MCF 10A (cell line): ENCODE measurements around the gene ALDH6A1. TPM values are rescaled to one million over a fixed set of nuclear protein-coding genes. Genes with fewer than 3 reads are reported as not detected.

Experiments used
- BruUV-seq: library from RNA; stranded (reverse); fragments of 400-500 nt; replicated peaks from 2 replicates; lab custom pipeline; 2021; lab: Mats Ljungman, UMichigan
- CTCF ChIA-PET: fragments of 300-600 bp; sonication (Branson Sonifier 250); formaldehyde crosslinking; extraction: SDS; loops from one replicate; lab custom pipeline; 2021; ENCODE audit warnings: antibody characterized with exemption, inconsistent platforms; lab: Yijun Ruan, JAX
- POLR2A ChIA-PET: fragments of 300-600, 350-650 bp; sonication (Branson Sonifier 250); formaldehyde crosslinking; extraction: SDS; loops from one replicate; lab custom pipeline; 2020; ENCODE audit warnings: antibody characterized with exemption, inconsistent platforms; lab: Yijun Ruan, JAX
- DNase-seq: peaks from one replicate; pipeline ENCODE4 v3.0.0-alpha.2; 2018; ENCODE audit not compliant: unreplicated experiment
- H3K27ac Mint-ChIP-seq: one replicate; pipeline ENCODE4 v1.8.0; 2022; ENCODE audit warnings: mild to moderate bottlenecking, low read depth, mixed read lengths; ENCODE audit not compliant: unreplicated experiment
- H3K27me3 Mint-ChIP-seq: one replicate; pipeline ENCODE4 v1.8.0; 2022; ENCODE audit warnings: mixed read lengths; ENCODE audit not compliant: insufficient read depth, unreplicated experiment
- H3K36me3 Mint-ChIP-seq: one replicate; pipeline ENCODE4 v1.8.0; 2022; ENCODE audit warnings: mild to moderate bottlenecking, moderate library complexity, mixed read lengths; ENCODE audit not compliant: insufficient read depth, unreplicated experiment
- H3K4me1 Mint-ChIP-seq: one replicate; pipeline ENCODE4 v1.8.0; 2022; ENCODE audit warnings: mixed read lengths; ENCODE audit not compliant: insufficient read depth, unreplicated experiment
- H3K4me3 Mint-ChIP-seq: one replicate; pipeline ENCODE4 v1.8.0; 2022; ENCODE audit warnings: mild to moderate bottlenecking, moderate library complexity, mixed read lengths; ENCODE audit not compliant: unreplicated experiment
- H3K9me3 Mint-ChIP-seq: one replicate; pipeline ENCODE4 v1.8.0; 2022; ENCODE audit warnings: mixed read lengths; ENCODE audit not compliant: unreplicated experiment
- CTCF ChIP-seq: fragments of 200-600 bp; IDR thresholded peaks from one replicate; pipeline ENCODE4 v1.8.0; 2022; ENCODE audit warnings: antibody characterized with exemption, mild to moderate bottlenecking; ENCODE audit not compliant: unreplicated experiment
- intact Hi-C: fragments of 100-400 bp; cut with micrococcal nuclease; formaldehyde crosslinking; loops from 2 replicates; pipeline ENCODE4 v1.14.1; 2022
- total RNA-seq: library from RNA; stranded (reverse); gene quantifications from 2 replicates; pipeline ENCODE4 v1.2.3, GENCODE V29; 2022

ALDH6A1 gene
- total RNA-seq, 1 experiment from 2014 or later, result 22.4 TPM

GRCh38 chr14:74085828-74086227 lies 1.6 kb upstream of the ALDH6A1 start:
- POLR2A ChIA-PET, result interaction anchor here (0.9 to 4.1 kb wide), 4 partner anchors 9 to 67 kb away, joined by 3 to 22 read pairs (median 8); partner anchors contain the start of genes BBOF1 and ENTPD5
- no peak for TF ChIP-seq CTCF
- peak overlapping the region; percentile 93 for H3K4me3 Mint-ChIP-seq
- no peak for DNase-seq
- peaks cover 14% of the 10 kb centered on the region for H3K4me1 Mint-ChIP-seq
- no peaks in the 10 kb centered on the region for H3K27me3 Mint-ChIP-seq
- no peaks in the 10 kb centered on the region for H3K9me3 Mint-ChIP-seq
- intact Hi-C loops, result no loop called here
- no TSS peak for BruUV-seq
- H3K27ac Mint-ChIP-seq, result no peak overlapping the region
- CTCF ChIA-PET, result interaction anchor here (0.8 kb wide), 1 partner anchor 67 kb away, joined by 3 read pairs; the partner anchor contains the start of genes BBOF1 and ENTPD5
- H3K36me3 Mint-ChIP-seq, result peaks cover 7% of the 10 kb centered on the region

- POLR2A ChIA-PET, result interaction anchor here (0.5 to 4.1 kb wide), 12 partner anchors 10 to 1575 kb away, joined by 3 to 33 read pairs (median 4); partner anchors contain the start of genes BBOF1 and ENTPD5
- CTCF ChIA-PET, result no interaction called here
- peaks cover 14% of the 10 kb centered on the region for H3K4me1 Mint-ChIP-seq
- TSS peak; percentile 57 for BruUV-seq
- peak overlapping the region; percentile 93 for H3K4me3 Mint-ChIP-seq
- H3K36me3 Mint-ChIP-seq, result peaks cover 6% of the 10 kb centered on the region
- DNase-seq, result peak; percentile 31
- H3K9me3 Mint-ChIP-seq, result no peaks in the 10 kb centered on the region
- H3K27ac Mint-ChIP-seq, result peak overlapping the region; percentile 99
- no peaks in the 10 kb centered on the region for H3K27me3 Mint-ChIP-seq
- no peak for TF ChIP-seq CTCF
- intact Hi-C loops, result no loop called here
Observed at GRCh38 chr14:74085047-74085637, 889 bp upstream of the ALDH6A1 start.

GRCh38 chr14:74083784-74084276 lies 423 bp downstream of the ALDH6A1 start:
- peak overlapping the region; percentile 99 for H3K27ac Mint-ChIP-seq
- CTCF ChIA-PET, result interaction anchor here (0.6 to 1.2 kb wide), 6 partner anchors 11 to 160 kb away, joined by 3 read pairs; no protein-coding TSS in a partner anchor
- H3K36me3 Mint-ChIP-seq, result peaks cover 6% of the 10 kb centered on the region
- peak overlapping the region; percentile 93 for H3K4me3 Mint-ChIP-seq
- intact Hi-C loops, result loop anchor here (1.0 kb wide), 1 partner anchor 66 kb away; no protein-coding TSS in a partner anchor
- POLR2A ChIA-PET, result interaction anchor here (0.6 to 4.1 kb wide), 14 partner anchors 9 to 298 kb away, joined by 3 to 33 read pairs (median 4); partner anchors contain the start of genes BBOF1, ENTPD5 and ZNF410
- H3K27me3 Mint-ChIP-seq, result no peaks in the 10 kb centered on the region
- peaks cover 14% of the 10 kb centered on the region for H3K4me1 Mint-ChIP-seq
- no peak for DNase-seq
- TF ChIP-seq CTCF, result no peak
- no TSS peak for BruUV-seq
- no peaks in the 10 kb centered on the region for H3K9me3 Mint-ChIP-seq

- intact Hi-C loops, result no loop called here
- Mint-ChIP-seq H3K27ac (peak overlapping the region; percentile 99), H3K27me3 (no peaks in the 10 kb centered on the region), H3K4me3 (peak overlapping the region; percentile 93), H3K4me1 (peaks cover 14% of the 10 kb centered on the region), H3K36me3 (peaks cover 6% of the 10 kb centered on the region), H3K9me3 (no peaks in the 10 kb centered on the region)
- CTCF ChIA-PET, result interaction anchor here (0.6 to 1.2 kb wide), 3 partner anchors 10 to 159 kb away, joined by 3 read pairs; no protein-coding TSS in a partner anchor
- DNase-seq, result no peak
- TF ChIP-seq CTCF, result no peak
- POLR2A ChIA-PET, result interaction anchor here (1.3 to 4.1 kb wide), 6 partner anchors 8 to 297 kb away, joined by 4 to 33 read pairs (median 8); no protein-coding TSS in a partner anchor
- BruUV-seq, result no TSS peak
Observed at GRCh38 chr14:74083161-74083560, 1.1 kb downstream of the ALDH6A1 start.
